CD4-positive, alpha-beta T cell treated with Interleukin-21 for 1 hour (primary cell): ENCODE measurements around the gene SPANXN5.
"Not testable (repeated sequence)": the region's sequence is repeated elsewhere in the genome, so short reads cannot be mapped to it uniquely, and the experiment has no call there.

ENCODE experiments used
- DNase-seq: peaks from one replicate; pipeline ENCODE4 v3.0.0-alpha.2; 2020

The SPANXN5 gene, protein sequence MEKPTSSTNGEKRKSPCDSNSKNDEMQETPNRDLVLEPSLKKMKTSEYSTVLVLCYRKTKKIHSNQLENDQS

DNA sequence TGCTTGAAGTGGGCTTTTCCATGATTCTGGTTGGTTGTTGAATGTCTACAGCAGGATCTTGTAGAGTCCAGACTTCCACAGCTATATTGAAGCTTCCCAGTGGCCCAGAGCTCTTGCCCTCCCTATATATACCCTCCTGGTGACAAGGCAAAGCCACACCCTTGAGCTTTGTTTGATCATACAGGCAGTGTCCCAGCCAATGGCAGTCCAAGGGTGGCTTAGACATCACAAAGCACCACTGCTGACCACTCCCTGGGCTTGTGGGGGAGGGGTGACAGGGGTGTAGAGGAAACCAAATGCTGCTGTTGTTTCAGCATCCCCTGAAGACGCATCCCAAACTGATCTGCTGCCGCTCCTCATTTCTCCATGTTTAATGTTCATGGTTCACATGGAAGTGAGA is at the start of gene SPANXN5:
SPANXN5 (minus strand) TSS at position 101 of the 400 bp plus-strand sequence; CDS start at position 22, 79 bp downstream.
- not testable (repeated sequence) for DNase-seq

DNA sequence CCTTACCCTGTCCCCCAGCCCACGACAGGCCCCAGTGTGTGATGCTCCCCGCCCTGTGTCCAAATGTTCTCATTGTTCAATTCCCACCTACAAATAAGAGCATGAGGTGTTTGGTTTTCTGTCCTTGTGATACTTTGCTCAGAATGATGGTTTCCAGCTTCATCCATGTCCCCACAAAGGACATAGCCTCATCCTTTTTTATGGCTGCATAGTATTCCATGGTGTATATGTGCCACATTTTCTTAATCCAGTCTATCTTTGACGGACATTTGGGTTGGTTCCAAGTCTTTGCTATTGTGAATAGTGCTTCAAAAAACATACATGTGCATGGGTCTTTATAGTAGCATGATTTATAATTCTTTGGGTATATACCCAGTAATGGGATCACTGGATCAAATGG is 46.4 kb upstream of the SPANXN5 start:
- not testable (repeated sequence) for DNase-seq

DNA sequence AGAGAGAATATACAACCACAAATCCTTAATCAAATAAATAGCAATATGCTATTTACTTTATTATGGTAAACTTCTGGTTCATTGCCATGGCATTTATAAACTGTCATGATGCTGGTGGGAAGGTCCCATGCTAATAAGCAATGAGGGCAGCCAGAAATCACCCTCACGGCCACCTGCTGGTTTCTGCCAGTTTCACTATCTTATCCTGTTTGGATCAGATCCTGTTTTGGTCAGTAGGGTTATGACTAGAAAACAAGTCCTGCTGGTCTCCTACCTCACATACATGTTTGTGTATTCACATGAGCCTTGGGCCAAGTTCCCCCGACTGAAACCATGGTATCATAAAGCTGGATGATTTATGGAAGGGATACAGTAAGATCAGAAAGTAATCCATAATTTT is 41.9 kb upstream of the SPANXN5 start:
- DNase-seq: no peak

DNA sequence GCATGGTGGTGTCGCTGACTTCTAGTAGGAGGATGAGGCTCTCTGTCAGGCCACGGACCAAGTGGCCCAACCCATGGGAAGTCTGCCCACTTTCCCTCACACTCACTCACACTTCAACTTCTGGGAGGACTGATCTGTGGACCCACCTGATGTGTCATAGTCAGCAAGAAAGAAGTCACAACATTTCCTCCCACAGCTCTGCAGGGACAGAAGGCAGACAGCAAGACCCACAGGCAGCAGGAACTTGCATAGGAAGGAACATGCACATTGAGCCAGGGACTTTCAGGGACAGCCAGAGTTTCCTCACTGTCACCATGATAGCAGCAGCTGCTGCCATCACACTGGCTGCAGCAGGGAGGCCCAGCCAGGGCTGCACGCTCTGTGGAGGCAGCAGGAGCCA is 33.3 kb upstream of the SPANXN5 start:
- DNase-seq: no peak

DNA sequence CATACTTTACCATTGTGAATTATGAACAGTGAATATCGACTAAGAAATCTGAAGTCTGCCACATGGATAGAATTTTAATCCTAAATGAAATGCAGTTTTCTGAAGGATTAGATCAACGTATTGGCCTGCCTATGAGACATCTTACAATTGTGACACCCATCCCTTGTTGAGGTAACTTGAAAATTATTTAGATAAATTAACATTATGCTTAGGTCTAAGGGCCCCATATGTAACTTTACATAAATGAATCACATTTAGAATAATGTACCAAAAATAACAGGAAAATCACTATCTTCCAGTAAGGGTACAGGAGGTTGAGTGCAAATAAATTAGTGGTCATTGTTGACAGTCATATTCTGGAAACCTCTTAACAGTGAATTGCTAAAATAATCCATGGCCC is 27.4 kb upstream of the SPANXN5 start:
- no peak for DNase-seq

DNA sequence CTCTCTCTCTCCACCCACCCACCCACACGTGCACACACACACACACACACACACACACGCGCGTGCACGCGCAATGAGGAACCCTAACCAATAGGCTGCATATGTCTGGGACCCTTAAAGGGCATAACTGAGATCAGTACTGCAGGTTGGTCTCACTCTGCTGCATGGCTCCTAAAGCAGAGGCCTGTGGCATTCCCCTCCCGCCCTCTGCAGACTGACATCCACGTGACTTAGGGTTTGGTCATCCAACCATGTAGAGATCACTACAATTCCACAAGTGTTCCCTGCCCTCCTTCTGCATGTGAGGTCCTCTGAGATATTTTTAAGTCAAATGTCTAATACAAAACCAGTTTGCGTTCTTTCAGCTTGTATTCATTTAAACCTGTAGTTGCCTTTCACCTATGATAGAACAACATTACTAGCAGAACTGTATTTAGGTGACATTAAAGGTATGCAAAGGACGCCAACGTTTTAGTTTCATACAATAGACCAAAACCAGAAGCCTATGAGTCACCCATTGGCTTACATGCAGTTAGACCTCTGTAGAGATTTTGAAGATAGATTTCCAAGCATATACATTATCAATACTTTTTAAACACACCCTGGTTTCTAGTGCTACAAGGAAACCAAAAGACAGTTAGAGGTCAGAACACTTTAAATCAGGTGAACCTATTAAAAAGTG is 24.0 kb upstream of the SPANXN5 start:
- DNase-seq: no peak

DNA sequence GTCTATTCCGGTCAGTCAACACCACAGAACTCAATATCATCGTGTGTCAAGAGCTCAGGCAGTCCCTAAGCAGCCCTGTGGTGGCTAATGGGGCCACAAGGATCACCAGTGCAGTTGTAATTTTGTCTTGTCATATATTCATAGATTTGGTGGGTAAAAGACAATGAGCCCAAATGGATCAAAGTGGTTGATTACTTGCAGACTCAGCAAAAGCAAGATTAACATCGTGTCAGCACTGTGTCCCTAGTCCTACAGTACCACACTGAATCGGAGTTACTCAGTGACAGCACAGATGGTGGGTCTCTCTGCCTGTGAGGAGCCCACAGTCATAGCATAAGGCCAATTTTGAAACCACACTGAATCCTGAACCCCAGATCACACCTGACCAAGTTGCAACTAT is 22.6 kb upstream of the SPANXN5 start:
- DNase-seq: no peak

DNA sequence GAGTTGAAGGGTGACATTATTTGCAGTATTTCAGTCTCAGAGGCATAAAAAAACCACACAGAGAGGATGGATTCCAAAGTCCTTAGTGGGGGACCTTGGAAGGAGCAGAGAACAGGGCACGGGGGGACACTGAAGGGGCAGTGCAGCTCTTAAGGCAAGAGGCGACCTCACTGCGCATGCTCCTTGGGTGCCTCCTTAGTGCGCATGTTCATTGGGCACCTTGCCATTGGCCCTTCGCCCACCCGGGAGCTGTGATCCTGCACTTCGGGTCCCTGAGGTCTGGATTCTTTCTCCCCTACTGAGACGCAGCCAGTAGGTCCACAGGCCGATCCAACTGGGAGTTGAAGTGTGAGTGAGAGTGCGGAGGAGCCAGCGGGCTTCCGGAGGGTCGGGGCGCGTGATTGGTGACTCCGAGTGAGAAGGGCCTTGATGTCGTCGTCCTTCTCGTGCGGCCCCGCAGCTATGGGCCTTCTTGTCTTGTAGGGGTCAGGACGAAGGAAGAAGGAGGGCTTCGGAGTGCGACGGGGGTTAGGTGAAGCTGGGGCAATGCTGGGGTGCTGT is 13.9 kb upstream of the SPANXN5 start, which contains the start of gene XAGE5:
XAGE5 (plus strand) TSS at position 223 of the 561 bp plus-strand sequence. CDS start 1,280 bp downstream, outside the sequence.
- DNase-seq: no peak

DNA sequence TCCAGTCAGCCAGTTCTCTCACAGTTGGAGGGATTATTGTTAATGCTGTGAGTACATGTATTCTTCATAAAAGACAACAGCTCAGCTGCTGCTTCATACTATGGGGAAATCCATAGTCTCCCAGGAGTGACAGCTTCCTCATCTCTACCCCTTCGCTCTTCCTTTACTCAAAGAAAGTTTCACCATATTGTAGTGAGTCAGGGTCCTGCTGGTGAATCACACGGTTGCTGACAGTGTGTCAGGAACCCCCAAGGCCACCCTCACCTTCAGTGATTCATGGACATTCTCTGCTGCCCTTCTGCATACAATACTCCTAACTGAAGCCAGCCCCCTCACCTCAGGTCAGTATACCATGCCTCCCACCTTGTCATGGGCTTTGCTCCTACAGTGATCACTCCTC is 7.6 kb upstream of the SPANXN5 start:
- DNase-seq: not testable (repeated sequence)

DNA sequence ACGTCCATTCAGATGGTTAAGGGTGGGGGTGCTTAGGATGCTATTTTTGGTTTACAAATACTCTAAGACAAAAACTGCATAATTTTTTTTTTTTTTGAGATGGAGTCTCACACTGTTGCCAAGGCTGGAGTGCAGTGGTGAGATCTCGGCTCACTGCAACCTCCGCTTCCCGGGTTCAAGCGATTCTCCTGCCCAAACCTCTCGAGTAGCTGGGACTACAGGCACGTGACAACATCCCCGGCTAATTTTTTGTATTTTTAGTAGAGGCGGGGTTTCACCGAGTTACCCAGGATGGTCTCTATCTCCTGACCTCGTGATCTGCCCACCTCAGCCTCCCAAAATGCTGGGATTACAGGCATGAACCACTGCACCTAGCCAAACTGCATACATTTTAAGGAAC is 23.7 kb downstream of the SPANXN5 start:
- DNase-seq: not testable (repeated sequence)

DNA sequence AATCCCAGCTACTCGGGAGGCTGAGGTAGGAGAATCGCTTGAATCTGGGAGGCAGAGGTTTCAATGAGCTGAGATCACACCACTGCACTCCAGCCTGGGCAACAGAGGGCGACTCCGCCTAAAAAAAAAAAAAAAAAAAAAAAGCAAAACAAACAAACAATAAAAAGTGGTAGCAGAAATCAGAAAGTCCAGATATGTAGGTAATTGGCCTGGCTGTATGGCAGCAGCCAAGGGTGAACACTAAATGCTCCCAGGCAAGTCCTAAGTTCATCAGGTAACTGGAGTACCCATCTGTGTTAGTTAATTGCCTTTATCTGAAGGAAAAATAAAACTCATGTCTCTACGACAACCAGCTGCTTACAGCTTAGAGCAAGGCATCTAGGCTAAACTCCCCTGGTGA is 31.2 kb downstream of the SPANXN5 start:
- not testable (repeated sequence) for DNase-seq

DNA sequence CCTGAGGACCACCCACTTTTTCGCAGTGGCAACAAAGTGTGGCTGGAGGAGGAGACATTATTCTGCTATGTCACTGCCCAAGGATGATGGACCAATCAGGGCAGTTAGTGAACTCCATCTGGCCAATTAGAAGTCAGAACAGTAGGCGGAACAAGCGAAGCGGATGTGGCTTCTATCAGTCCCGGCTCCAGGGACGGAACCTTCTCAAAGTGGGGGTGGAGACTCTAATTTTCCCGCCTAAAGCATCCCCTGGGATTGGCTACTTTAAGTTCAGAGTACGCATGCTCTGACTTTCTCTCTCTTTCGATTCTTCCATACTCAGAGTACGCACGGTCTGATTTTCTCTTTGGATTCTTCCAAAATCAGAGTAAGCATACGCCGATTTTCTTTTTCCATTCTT is 46.3 kb downstream of the SPANXN5 start, which contains the start of gene SSX2B:
SSX2B (plus strand) TSS at position 301 of the 400 bp plus-strand sequence. CDS start 1,429 bp downstream, outside the sequence.
- DNase-seq: not testable (repeated sequence)
